ENCODE results near the gene ANKS1B.
"Not testable (repeated sequence)": the region's sequence is repeated elsewhere in the genome, so short reads cannot be mapped to it uniquely, and the experiment has no call there.

The ANKS1B gene

DNA sequence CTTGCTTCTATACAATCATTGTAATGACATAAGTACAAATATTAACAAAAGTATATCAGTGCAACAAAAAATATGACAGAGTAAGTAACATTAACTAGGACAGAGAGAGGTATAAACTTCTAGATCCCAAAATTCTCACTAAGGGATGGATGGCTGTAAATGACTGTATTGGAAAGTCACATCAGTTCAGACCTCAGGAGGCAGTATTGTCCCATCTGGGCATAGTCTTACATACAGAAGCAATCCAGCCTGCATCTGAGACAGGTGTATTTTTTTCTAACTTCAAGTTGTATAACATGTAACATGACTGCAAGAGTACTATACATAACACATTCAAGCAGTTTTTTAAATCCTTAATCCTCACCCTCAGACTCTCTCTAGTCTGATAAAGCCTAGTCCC lies 238.2 kb downstream of the ANKS1B start:
- DNase-seq = peak in 1 of 2 experiments; percentile 15

GRCh38 chr12:99745895-99746294 lies 238.8 kb downstream of the ANKS1B start:
- DNase-seq = peak in 1 of 2 experiments; percentile 15

DNA sequence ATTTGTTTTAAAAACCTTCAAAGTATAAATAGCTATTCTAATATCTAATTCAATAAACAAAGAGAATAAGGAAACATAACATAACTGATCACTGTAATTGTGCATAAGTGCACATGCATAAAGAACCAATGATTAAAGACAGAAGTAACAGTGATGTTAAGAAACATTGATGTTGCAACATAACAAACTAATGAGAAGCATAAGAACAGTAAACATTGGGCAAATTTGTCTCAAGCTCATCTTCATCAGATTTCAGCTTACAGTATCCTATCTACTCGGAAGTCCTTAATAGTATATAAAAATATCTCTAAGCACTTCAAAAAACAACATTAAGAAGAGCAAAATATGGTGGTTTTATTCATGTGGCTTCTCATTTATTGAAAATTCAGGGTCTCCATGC lies 239.6 kb downstream of the ANKS1B start:
- DNase-seq = no peak

GRCh38 chr12:99736760-99737269 lies 247.9 kb downstream of the ANKS1B start:
- DNase-seq = no peak

DNA sequence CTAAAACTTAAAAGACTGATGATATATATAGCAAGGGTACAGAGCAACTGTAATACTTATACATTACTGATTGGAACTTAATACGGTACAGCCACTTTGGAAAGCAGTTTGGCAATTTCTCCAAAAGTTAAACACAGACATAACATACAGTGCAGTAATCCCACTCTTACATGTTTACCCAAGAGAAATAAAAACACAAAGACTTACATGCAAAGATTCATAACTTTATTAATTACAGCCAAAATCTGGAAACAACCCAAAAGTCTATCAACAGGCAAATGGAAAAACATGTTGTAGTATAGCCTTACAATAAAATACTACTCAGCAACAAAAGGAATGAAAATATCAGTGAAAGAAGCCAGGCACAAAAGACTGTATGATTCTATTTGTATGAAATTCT lies 252.6 kb downstream of the ANKS1B start:
- no peak for DNase-seq

DNA sequence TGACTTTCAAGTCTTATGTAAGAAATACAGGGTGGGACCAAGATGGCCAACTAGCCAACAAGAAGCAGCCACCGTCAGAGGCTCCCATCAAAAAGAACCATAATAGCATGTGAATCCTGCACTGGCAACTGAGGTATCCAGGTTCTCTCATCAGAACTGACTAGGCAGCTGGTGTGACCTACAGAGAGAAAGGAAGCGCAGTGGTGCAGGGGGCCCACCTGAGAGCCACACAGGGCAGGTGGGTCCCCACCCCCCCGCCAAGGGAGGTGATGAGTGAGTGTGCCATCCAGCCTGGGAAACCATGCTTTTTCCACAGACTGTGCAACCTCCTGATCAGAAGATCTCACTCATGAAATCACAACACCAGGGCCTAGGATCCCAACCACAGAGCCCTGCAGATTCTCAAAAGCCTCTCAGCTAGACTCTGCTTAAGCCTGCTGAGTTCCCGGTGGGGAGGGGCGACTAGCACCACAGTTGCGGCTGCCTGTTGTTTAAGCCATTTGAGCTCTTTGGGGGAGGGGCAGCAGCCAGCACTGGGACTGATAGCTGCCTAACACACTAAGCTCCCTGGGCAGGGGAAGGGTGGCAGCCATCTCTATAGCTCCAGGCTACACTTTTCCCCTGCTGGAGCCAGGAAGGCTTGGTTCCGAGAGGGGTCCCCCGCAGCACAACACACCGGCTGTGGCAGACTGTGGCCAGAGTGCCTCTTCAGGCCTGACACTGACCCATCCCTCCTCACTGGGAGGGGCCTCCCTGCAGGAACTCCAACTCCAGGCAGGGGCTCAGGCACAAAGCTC lies 261.8 kb downstream of the ANKS1B start:
- DNase-seq = no peak

GRCh38 chr12:99721715-99722275 lies 262.9 kb downstream of the ANKS1B start:
- no peak for DNase-seq

- DNase-seq = not testable (repeated sequence)
Observed at GRCh38 chr12:99720083-99720465, 264.7 kb downstream of the ANKS1B start.

- not testable (repeated sequence) for DNase-seq
Observed at GRCh38 chr12:99719411-99720082, 265.2 kb downstream of the ANKS1B start.

DNA sequence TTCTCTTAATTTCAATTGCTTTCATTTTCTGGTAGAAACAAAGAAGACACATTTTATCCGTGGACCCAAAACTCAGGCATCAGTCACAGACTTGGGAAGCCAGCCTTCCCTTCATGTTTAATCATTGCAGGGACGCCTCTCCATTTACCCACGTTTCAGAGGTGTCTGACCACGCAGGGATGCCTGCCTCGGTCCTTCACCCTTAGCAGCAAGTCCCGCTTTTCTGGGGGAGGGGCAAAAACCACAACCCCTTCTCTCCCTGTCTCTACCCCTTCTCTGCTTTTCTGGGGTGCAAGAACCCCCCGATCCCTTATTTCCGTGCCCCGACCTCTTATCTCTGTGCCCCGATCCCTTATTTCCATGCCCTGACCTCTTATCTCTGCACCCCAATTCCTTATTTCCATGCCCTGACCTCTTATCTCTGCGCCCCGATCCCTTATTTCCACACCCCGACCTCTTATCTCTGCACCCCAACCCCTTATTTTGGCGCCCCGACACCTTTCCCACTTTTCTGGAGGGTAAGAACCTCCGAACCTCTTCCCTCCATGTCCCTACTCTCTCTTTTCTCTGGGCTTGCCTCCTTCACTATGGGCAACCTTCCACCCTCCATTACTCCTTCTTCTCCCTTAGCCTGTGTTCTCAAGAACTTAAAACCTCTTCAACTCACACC lies 268.8 kb downstream of the ANKS1B start:
- not testable (repeated sequence) for DNase-seq

GRCh38 chr12:99714921-99715320 lies 269.8 kb downstream of the ANKS1B start:
- DNase-seq = not testable (repeated sequence)

DNA sequence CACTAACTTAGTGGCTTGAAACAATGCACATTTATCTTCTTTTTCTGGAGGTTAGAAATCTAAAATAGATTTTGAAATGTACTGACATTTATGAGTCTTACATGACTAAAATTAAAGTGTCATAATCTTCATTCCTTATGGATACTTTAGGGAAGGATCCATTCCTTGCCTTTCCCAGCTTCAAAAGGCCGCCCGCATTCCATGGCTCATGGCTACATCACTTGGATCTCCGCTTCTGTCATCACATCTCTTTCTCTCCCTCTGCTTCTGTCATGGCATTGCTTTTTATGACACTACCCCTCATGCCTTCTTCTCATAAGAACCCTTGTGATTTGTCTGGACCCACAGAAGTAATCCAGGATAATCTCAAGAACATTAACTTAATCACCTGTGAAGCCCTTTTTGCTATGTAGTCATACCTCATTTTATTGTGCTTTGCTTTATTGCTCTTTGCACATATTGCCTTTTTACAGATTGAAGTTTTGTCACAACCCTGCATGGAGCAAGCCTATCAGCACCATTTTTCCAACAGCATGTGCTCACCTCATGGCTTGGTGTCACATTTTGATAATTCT lies 270.7 kb downstream of the ANKS1B start:
- no peak for DNase-seq

DNA sequence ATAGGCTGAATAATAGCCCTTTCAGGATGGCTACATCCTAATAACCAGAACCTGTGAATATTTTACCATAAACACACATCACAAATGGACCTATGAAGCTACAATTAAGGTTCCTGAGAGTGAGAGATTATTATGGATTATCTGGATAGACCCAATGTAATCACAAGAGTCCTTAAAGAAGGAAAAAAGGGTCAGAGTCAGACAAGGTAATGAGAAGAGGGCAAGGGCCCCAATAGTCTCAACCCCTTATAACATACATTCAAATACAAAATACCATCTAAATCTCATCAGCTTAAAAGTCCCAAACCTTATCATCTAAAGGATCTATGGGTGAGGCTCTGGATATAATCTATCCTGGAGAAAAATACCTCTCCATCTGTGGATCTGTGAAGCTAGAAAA lies 272.5 kb downstream of the ANKS1B start:
- no peak for DNase-seq

GRCh38 chr12:99711246-99711645 lies 273.5 kb downstream of the ANKS1B start:
- no peak for DNase-seq

DNA sequence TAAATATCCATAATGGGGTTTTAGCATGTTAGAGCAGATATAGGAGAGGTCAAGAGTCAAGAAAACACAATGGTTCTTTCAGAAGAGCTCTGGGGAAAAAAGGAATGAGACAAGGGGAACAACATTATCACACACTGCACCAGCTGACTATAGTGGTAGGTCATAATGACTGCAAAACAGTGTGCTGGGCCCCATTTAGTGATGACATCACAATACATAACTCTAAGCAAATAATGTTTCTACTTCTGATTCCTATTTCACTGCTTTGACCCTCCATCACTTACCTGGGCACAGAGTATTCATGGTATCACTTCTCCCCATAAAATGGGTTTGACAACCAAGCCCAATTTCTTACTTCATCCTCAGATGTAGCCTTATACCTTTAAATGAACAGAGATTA lies 275.1 kb downstream of the ANKS1B start:
- no peak for DNase-seq

DNA sequence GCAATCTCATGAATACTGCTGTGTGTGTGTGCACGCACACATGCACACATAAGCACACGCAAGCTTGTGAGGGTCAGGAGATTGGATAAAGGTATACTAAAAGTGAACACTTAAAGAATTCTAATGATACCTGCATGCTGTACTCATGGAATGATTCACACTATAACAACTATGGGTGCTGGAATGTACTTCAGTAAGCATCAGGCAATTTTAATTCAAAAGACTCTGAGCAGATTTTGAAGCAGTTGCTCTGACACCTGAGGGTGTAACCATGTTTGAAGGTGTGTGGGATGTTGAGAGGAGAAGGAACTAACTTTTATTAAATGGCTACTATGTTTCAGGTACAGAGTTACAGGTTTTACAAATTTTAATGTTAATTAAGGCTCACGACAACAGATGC lies 275.6 kb downstream of the ANKS1B start:
- no peak for DNase-seq

DNA sequence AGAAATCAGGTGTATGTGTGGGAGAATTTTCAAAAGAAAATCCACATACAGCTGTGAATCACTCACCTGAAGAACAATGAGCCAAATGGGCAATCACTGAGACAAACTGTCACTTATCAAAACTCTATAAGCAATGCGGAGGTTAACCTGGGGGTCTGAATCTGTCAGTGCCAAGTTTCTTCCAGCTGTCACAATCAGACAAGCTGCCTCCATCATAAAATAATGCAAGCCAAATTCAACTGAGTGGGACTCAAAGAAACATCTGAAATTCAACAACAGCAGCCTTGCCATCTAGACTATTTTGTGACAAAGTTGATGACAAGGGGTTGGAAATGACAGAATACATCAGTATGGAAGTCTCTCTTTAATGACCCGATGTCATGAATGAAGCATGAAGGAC lies 276.9 kb downstream of the ANKS1B start:
- no peak for DNase-seq

- DNase-seq = no peak
Observed at GRCh38 chr12:99706736-99707473, 277.8 kb downstream of the ANKS1B start.

GRCh38 chr12:99704458-99704857 lies 280.3 kb downstream of the ANKS1B start:
- DNase-seq = no peak

GRCh38 chr12:99704036-99704435 lies 280.7 kb downstream of the ANKS1B start:
- no peak for DNase-seq

DNA sequence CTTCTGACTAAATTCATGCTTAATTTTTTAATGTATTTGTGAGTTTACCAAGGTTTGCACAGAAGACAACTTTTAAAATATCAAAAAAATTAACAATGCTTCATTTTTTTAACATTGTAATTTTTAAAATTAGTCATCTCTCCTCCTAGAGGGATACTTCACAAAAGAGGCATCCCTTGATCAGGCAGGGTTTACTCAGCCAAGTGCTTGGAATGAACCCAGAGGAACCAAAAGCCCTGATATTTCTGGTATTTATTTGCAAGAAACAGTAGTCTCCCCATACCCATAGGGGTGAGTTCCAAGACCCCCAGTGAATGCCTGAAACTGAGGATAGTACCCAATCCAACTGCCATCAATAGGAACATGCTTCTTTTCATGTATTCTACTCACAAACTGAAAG lies 284.7 kb downstream of the ANKS1B start:
- DNase-seq = no peak

DNA sequence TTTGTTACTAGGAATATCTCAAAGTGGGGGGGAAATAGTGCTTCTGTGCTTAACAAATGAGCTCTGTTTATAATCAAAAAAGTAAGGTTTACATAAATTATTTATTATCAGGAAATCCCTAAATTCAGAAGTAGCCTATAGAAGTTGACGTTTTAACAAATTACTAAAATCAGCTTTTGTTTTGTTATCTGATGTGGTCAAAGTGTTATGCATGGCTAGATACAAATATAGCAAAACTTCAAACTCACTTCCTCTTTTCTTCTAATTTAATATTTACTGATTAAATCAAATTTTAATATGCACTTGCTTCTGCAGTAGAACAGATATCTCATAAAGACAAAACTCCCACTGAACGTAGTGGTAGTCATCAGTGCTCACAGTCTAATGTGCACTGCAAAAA lies 289.7 kb downstream of the ANKS1B start:
- no peak for DNase-seq

Data from cerebellar nuclear complex (tissue), 1 donor.